Ishikawa (cell line): ENCODE data around the gene FDX1.

Experiments used
- CEBPB ChIP-seq: IDR thresholded peaks from 2 replicates; pipeline ENCODE4 v1.6.1; 2012
- CREB1 ChIP-seq: IDR thresholded peaks from 2 replicates; pipeline ENCODE4 v1.6.1; 2012; ENCODE audit warnings: low read depth
- EGR1 ChIP-seq: IDR thresholded peaks from 2 replicates; pipeline ENCODE4 v1.6.1; 2012
- EP300 ChIP-seq: IDR thresholded peaks from 2 replicates; pipeline ENCODE4 v1.6.1; 2012; ENCODE audit warnings: borderline replicate concordance
- FOXM1 ChIP-seq: IDR thresholded peaks from 2 replicates; pipeline ENCODE4 v1.6.1; 2012; ENCODE audit warnings: low read depth, borderline replicate concordance
- MAX ChIP-seq: IDR thresholded peaks from 2 replicates; pipeline ENCODE4 v1.6.1; 2012
- NFIC ChIP-seq: IDR thresholded peaks from 2 replicates; pipeline ENCODE4 v1.6.1; 2012
- RAD21 ChIP-seq: IDR thresholded peaks from 2 replicates; pipeline ENCODE4 v1.6.1; 2012; ENCODE audit warnings: low read depth
- REST ChIP-seq: IDR thresholded peaks from 2 replicates; pipeline ENCODE4 v1.6.1; 2012; ENCODE audit warnings: low read depth, mild to moderate bottlenecking
- TAF1 ChIP-seq: IDR thresholded peaks from 2 replicates; pipeline ENCODE4 v1.6.1; 2012; ENCODE audit warnings: low read depth, mild to moderate bottlenecking
- TCF12 ChIP-seq: IDR thresholded peaks from 2 replicates; pipeline ENCODE4 v1.6.1; 2012; ENCODE audit warnings: low read depth
- TEAD4 ChIP-seq: IDR thresholded peaks from 2 replicates; pipeline ENCODE4 v1.6.1; 2012
- USF1 ChIP-seq: IDR thresholded peaks from 2 replicates; pipeline ENCODE4 v1.6.1; 2012
- YY1 ChIP-seq: IDR thresholded peaks from 2 replicates; pipeline ENCODE4 v1.6.1; 2012; ENCODE audit warnings: low read depth
- ZBTB7A ChIP-seq: IDR thresholded peaks from 2 replicates; pipeline ENCODE4 v1.6.1; 2012; ENCODE audit warnings: low read depth

Gene FDX1

GRCh38 chr11:110435780-110436717 lies 6.3 kb downstream of the FDX1 start:
- TF ChIP-seq FOXM1, result no peak
- TF ChIP-seq MAX, result no peak
- TF ChIP-seq CEBPB, result no peak
- TF ChIP-seq USF1, result no peak
- TF ChIP-seq ZBTB7A, result no peak

GRCh38 chr11:110438017-110438416 lies 8.3 kb downstream of the FDX1 start:
- no peak for TF ChIP-seq FOXM1
- TF ChIP-seq EP300, result no peak
- TF ChIP-seq REST, result no peak
- TF ChIP-seq CREB1, result no peak
- no peak for TF ChIP-seq NFIC
- no peak for TF ChIP-seq TCF12
- TF ChIP-seq RAD21, result no peak
- TF ChIP-seq TAF1, result no peak
- no peak for TF ChIP-seq TEAD4
- TF ChIP-seq YY1, result no peak
- no peak for TF ChIP-seq EGR1
- no peak for TF ChIP-seq MAX
- TF ChIP-seq ZBTB7A, result no peak
- TF ChIP-seq USF1, result no peak
- no peak for TF ChIP-seq CEBPB

GRCh38 chr11:110445437-110445836 lies 15.7 kb downstream of the FDX1 start:
- TF ChIP-seq FOXM1 (no peak), ZBTB7A (no peak), REST (no peak), NFIC (no peak), USF1 (no peak), YY1 (no peak), RAD21 (no peak), EGR1 (no peak), CEBPB (no peak), TAF1 (no peak), TCF12 (no peak), TEAD4 (no peak), MAX (no peak)

- no peak for TF ChIP-seq ZBTB7A
- TF ChIP-seq TAF1, result no peak
- no peak for TF ChIP-seq YY1
- no peak for TF ChIP-seq REST
- no peak for TF ChIP-seq TEAD4
- no peak for TF ChIP-seq MAX
- no peak for TF ChIP-seq EGR1
- no peak for TF ChIP-seq TCF12
- no peak for TF ChIP-seq CREB1
- TF ChIP-seq USF1, result no peak
- no peak for TF ChIP-seq CEBPB
- no peak for TF ChIP-seq FOXM1
- TF ChIP-seq RAD21, result no peak
- no peak for TF ChIP-seq EP300
- no peak for TF ChIP-seq NFIC
Measured at GRCh38 chr11:110446061-110446460, 16.3 kb downstream of the FDX1 start.
